ENCODE data around the gene PAEP.
"Not testable (repeated sequence)": the region's sequence is repeated elsewhere in the genome, so short reads cannot be mapped to it uniquely, and the experiment has no call there.

The PAEP gene

DNA sequence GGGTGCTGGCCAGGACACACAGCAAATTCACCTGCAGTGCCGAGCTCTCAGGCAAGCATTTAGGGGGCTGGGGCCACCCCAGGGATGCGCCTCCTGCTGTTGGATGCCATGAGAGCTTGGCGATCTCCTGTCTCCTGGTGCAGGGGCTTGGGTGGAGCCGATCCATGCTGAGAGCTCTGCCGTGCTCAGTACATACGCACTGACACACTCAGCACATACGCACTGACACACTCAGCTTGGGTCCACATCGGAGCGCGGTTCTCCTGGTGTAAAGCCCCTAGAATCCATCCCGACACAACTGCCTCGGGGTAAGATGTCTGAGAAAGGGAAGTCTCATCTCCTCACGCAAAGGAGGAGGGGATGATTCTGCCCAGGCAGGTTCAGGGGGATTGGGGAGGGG is 25.9 kb upstream of the PAEP start:
- H3K4me1 ChIP-seq (ENCODE audit: control insufficient read depth, low read depth, low read length); H2BK120ac ChIP-seq (ENCODE audit: low read depth, low read length); H3K4ac ChIP-seq (ENCODE audit: low read depth, low read length); H3K4me3 ChIP-seq (ENCODE audit: low read length); H4K8ac ChIP-seq (ENCODE audit: low read depth, low read length); H3K9ac ChIP-seq (ENCODE audit: low read length); DNase-seq; H3K56ac ChIP-seq (ENCODE audit: low read length); H3K23ac ChIP-seq (ENCODE audit: low read length); H3K4me2 ChIP-seq (ENCODE audit: low read length); H2BK15ac ChIP-seq (replicated peaks; ENCODE audit: low read depth); H2AK5ac ChIP-seq (ENCODE audit: low read length); H3K79me2 ChIP-seq (ENCODE audit: control insufficient read depth, insufficient read depth, low read length); H3K79me1 ChIP-seq (ENCODE audit: low read length); H3K36me3 ChIP-seq (ENCODE audit: control insufficient read depth, insufficient read depth, low read length); H2BK5ac ChIP-seq (ENCODE audit: low read length); H3K27ac ChIP-seq (ENCODE audit: low read depth, low read length); H3K27me3 ChIP-seq (ENCODE audit: insufficient read depth, low read length, poor library complexity); H3K18ac ChIP-seq (ENCODE audit: low read length); H4K5ac ChIP-seq (ENCODE audit: low read length): not testable (repeated sequence)
- WGBS (ENCODE audit: extremely low coverage, insufficient coverage, low lambda C conversion rate): no CpG with 5 or more reads among the region's 13 CpGs

DNA sequence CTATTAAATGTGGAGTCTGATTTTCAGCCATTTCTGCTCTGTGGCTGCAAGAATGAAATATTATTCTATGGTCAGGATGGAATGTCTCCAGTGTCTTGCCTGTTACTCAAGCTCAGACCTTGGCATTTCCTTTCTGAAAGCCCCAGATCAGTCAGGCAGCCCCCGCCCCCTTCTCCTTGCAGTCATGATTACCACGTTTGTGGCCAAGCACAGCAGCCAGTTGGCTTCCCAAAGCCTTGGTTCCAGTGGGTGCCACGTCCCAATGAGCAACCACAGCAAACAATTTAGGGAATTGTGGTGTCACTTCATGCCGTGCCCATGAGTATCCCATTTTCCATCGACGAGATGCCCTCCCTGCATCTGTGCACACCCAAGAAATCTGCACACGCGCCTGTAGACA is 25.3 kb upstream of the PAEP start:
- Histone ChIP-seq H3K9ac (ENCODE audit: low read length) (no peak overlapping the region), H3K4me1 (ENCODE audit: control insufficient read depth, low read depth, low read length) (no peaks in the 10 kb centered on the region), H3K27ac (ENCODE audit: low read depth, low read length) (no peak overlapping the region), H3K18ac (ENCODE audit: low read length) (no peak overlapping the region), H3K4ac (ENCODE audit: low read depth, low read length) (no peak overlapping the region), H4K5ac (ENCODE audit: low read length) (no peak overlapping the region), H3K36me3 (ENCODE audit: control insufficient read depth, insufficient read depth, low read length) (no peaks in the 10 kb centered on the region), H2AK5ac (ENCODE audit: low read length) (no peak overlapping the region), H3K27me3 (ENCODE audit: insufficient read depth, low read length, poor library complexity) (no peaks in the 10 kb centered on the region), H2BK15ac (replicated peaks; ENCODE audit: low read depth) (no peak overlapping the region), H3K4me2 (ENCODE audit: low read length) (no peak overlapping the region), H2BK5ac (ENCODE audit: low read length) (no peak overlapping the region), H3K4me3 (ENCODE audit: low read length) (no peak overlapping the region), H2BK120ac (ENCODE audit: low read depth, low read length) (no peak overlapping the region), H3K79me2 (ENCODE audit: control insufficient read depth, insufficient read depth, low read length) (no peaks in the 10 kb centered on the region), H3K79me1 (ENCODE audit: low read length) (no peaks in the 10 kb centered on the region), H3K23ac (ENCODE audit: low read length) (no peak overlapping the region), H4K8ac (ENCODE audit: low read depth, low read length) (no peak overlapping the region), H3K56ac (ENCODE audit: low read length) (no peak overlapping the region)
- DNase-seq: no peak
- WGBS (ENCODE audit: extremely low coverage, insufficient coverage, low lambda C conversion rate): no CpG with 5 or more reads among the region's 8 CpGs

- H3K23ac ChIP-seq (ENCODE audit: low read length); H2BK5ac ChIP-seq (ENCODE audit: low read length); DNase-seq; H4K8ac ChIP-seq (ENCODE audit: low read depth, low read length); H3K79me1 ChIP-seq (ENCODE audit: low read length); H3K79me2 ChIP-seq (ENCODE audit: control insufficient read depth, insufficient read depth, low read length); H3K18ac ChIP-seq (ENCODE audit: low read length); H2AK5ac ChIP-seq (ENCODE audit: low read length); H3K27me3 ChIP-seq (ENCODE audit: insufficient read depth, low read length, poor library complexity); H3K56ac ChIP-seq (ENCODE audit: low read length); H3K4me3 ChIP-seq (ENCODE audit: low read length); H4K5ac ChIP-seq (ENCODE audit: low read length); H3K4me2 ChIP-seq (ENCODE audit: low read length); H2BK15ac ChIP-seq (replicated peaks; ENCODE audit: low read depth); H2BK120ac ChIP-seq (ENCODE audit: low read depth, low read length); H3K27ac ChIP-seq (ENCODE audit: low read depth, low read length); H3K36me3 ChIP-seq (ENCODE audit: control insufficient read depth, insufficient read depth, low read length); H3K4ac ChIP-seq (ENCODE audit: low read depth, low read length); H3K9ac ChIP-seq (ENCODE audit: low read length); H3K4me1 ChIP-seq (ENCODE audit: control insufficient read depth, low read depth, low read length): not testable (repeated sequence)
- WGBS (ENCODE audit: extremely low coverage, insufficient coverage, low lambda C conversion rate): no CpG with 5 or more reads among the region's 8 CpGs
Measured at GRCh38 chr9:135543262-135543894, 18.2 kb upstream of the PAEP start.

GRCh38 chr9:135544981-135545635 is 16.4 kb upstream of the PAEP start:
- Histone ChIP-seq H3K4me2 (ENCODE audit: low read length) (no peak overlapping the region), H3K56ac (ENCODE audit: low read length) (no peak overlapping the region), H3K27ac (ENCODE audit: low read depth, low read length) (no peak overlapping the region), H2AK5ac (ENCODE audit: low read length) (no peak overlapping the region), H2BK15ac (replicated peaks; ENCODE audit: low read depth) (no peak overlapping the region), H2BK5ac (ENCODE audit: low read length) (no peak overlapping the region), H3K23ac (ENCODE audit: low read length) (no peak overlapping the region), H3K79me1 (ENCODE audit: low read length) (no peaks in the 10 kb centered on the region), H3K27me3 (ENCODE audit: insufficient read depth, low read length, poor library complexity) (no peaks in the 10 kb centered on the region), H4K8ac (ENCODE audit: low read depth, low read length) (no peak overlapping the region), H4K5ac (ENCODE audit: low read length) (no peak overlapping the region), H3K36me3 (ENCODE audit: control insufficient read depth, insufficient read depth, low read length) (no peaks in the 10 kb centered on the region), H3K9ac (ENCODE audit: low read length) (no peak overlapping the region), H3K4me1 (ENCODE audit: control insufficient read depth, low read depth, low read length) (no peaks in the 10 kb centered on the region), H3K4ac (ENCODE audit: low read depth, low read length) (no peak overlapping the region), H3K4me3 (ENCODE audit: low read length) (no peak overlapping the region), H3K18ac (ENCODE audit: low read length) (no peak overlapping the region), H2BK120ac (ENCODE audit: low read depth, low read length) (no peak overlapping the region), H3K79me2 (ENCODE audit: control insufficient read depth, insufficient read depth, low read length) (no peaks in the 10 kb centered on the region)
- no peak for DNase-seq
- no CpG with 5 or more reads among the region's 18 CpGs for WGBS (ENCODE audit: extremely low coverage, insufficient coverage, low lambda C conversion rate)

DNA sequence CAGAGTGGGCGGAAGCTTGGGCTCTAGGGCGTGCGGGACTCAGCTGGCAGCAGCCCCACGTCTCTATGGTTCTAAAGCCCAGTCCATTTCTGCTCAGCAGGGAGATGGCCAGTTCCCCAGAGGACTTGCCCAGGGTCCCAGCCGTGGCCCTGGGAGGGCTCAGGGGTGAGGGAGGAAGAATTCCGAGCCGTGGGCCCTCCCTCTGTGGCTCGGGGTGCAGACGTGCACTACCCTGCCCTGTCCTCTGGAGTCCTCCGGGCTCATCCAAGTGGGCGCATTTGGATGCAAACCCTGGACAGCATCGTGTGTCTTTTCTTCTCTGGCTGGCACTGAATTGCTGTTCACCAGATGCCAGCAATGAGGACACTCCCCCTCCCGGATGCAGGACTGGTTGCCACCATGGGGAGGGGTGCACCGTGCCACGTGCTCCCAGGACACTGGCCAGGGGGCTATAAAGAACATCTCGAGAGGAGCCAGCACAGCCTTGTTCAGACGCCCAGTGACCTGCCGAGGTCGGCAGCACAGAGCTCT is 15.8 kb upstream of the PAEP start, which contains the start of gene OBP2A:
Gene OBP2A, plus strand, starts transcription at position 481 of the 531 bp plus-strand sequence. CDS start 55 bp downstream, outside the sequence.
- H2BK120ac ChIP-seq (ENCODE audit: low read depth, low read length); H4K8ac ChIP-seq (ENCODE audit: low read depth, low read length); H3K27me3 ChIP-seq (ENCODE audit: insufficient read depth, low read length, poor library complexity); H3K4me1 ChIP-seq (ENCODE audit: control insufficient read depth, low read depth, low read length); H4K5ac ChIP-seq (ENCODE audit: low read length); H3K4ac ChIP-seq (ENCODE audit: low read depth, low read length); H3K27ac ChIP-seq (ENCODE audit: low read depth, low read length); H3K56ac ChIP-seq (ENCODE audit: low read length); H3K9ac ChIP-seq (ENCODE audit: low read length); H3K36me3 ChIP-seq (ENCODE audit: control insufficient read depth, insufficient read depth, low read length); DNase-seq; H3K18ac ChIP-seq (ENCODE audit: low read length); H3K4me2 ChIP-seq (ENCODE audit: low read length); H2BK5ac ChIP-seq (ENCODE audit: low read length); H2BK15ac ChIP-seq (replicated peaks; ENCODE audit: low read depth); H3K4me3 ChIP-seq (ENCODE audit: low read length); H3K79me2 ChIP-seq (ENCODE audit: control insufficient read depth, insufficient read depth, low read length); H2AK5ac ChIP-seq (ENCODE audit: low read length); H3K79me1 ChIP-seq (ENCODE audit: low read length); H3K23ac ChIP-seq (ENCODE audit: low read length): not testable (repeated sequence)
- no CpG with 5 or more reads among the region's 19 CpGs for WGBS (ENCODE audit: extremely low coverage, insufficient coverage, low lambda C conversion rate)
